Astrocyte (in vitro differentiated cells and primary cell): Measurements from ENCODE around the gene UVRAG.

Experiments used
- CTCF ChIP-seq: IDR thresholded peaks from 2 replicates; pipeline ENCODE4 v1.5.1; 2011; ENCODE audit warnings: low read depth, mild to moderate bottlenecking, inconsistent platforms, low read length, moderate library complexity; ENCODE audit not compliant: insufficient read depth
- EZH2 ChIP-seq: IDR thresholded peaks from 2 replicates; pipeline ENCODE4 v1.6.1; 2012; ENCODE audit warnings: mild to moderate bottlenecking, low read length, inconsistent platforms; ENCODE audit not compliant: insufficient read depth

DNA sequence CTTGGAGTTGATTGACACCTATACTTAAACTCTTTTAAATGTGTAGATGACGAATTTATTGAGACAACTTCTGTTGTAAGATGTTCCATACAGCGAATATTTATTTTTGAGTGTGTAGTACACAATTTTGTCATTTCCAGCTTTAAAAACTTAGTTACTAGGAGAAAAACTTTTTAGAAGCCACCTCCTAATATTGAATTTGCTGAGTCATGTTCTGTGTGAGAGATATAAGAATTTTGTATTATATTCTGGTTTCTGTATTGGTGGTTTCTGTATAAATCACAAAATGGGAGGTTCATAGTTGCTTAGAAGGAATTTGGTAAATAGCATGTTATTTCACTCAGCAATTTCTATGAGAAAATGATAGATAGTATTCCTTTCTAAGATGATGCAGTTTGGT lies 220.0 kb downstream of the UVRAG start:
- TF ChIP-seq EZH2 (no peak), CTCF (no peak)
